GM23248 (cell line): ENCODE measurements around the gene KRT84. TPM values are rescaled to one million over a fixed set of nuclear protein-coding genes. Genes with fewer than 3 reads are reported as not detected.

ENCODE experiments used
- DNase-seq: peaks from one replicate; pipeline ENCODE4 v3.0.0-alpha.2; 2015
- H2AFZ ChIP-seq: fragments of 200-600 bp; sonication (generic); 2 replicates; pipeline ENCODE4 v1.6.1; 2016; ENCODE audit warnings: antibody characterized with exemption
- H3F3A ChIP-seq: fragments of 200-600 bp; sonication (generic); 2 replicates; pipeline ENCODE4 v1.6.1; 2016; ENCODE audit warnings: mild to moderate bottlenecking, antibody characterized with exemption, mixed run types; ENCODE audit not compliant: insufficient read depth
- H3K27ac ChIP-seq: fragments of 200-600 bp; sonication (generic); 2 replicates; pipeline ENCODE4 v1.5.1; 2016; ENCODE audit warnings: mild to moderate bottlenecking
- H3K27me3 ChIP-seq: fragments of 200-600 bp; sonication (generic); replicated peaks from 2 replicates; pipeline ENCODE4 v1.6.1; 2016; ENCODE audit warnings: mild to moderate bottlenecking; ENCODE audit not compliant: insufficient read depth
- H3K36me3 ChIP-seq: fragments of 200-600 bp; sonication (generic); 2 replicates; pipeline ENCODE4 v1.6.1; 2016; ENCODE audit warnings: low read depth, mild to moderate bottlenecking
- H3K4me1 ChIP-seq: fragments of 200-600 bp; sonication (generic); 2 replicates; pipeline ENCODE4 v1.6.1; 2016; ENCODE audit warnings: mild to moderate bottlenecking; ENCODE audit not compliant: insufficient read depth
- H3K4me2 ChIP-seq: fragments of 200-600 bp; sonication (generic); one replicate; pipeline ENCODE4 v1.6.1; 2016; ENCODE audit warnings: mild to moderate bottlenecking; ENCODE audit not compliant: unreplicated experiment
- H3K4me3 ChIP-seq: fragments of 200-600 bp; sonication (generic); 2 replicates; pipeline ENCODE4 v1.5.1; 2016; ENCODE audit warnings: mild to moderate bottlenecking
- H3K79me2 ChIP-seq: fragments of 200-600 bp; sonication (generic); 2 replicates; pipeline ENCODE4 v1.6.1; 2016; ENCODE audit warnings: mild to moderate bottlenecking; ENCODE audit not compliant: insufficient read depth
- H3K9ac ChIP-seq: fragments of 200-600 bp; sonication (generic); 2 replicates; pipeline ENCODE4 v1.6.1; 2016; ENCODE audit warnings: mild to moderate bottlenecking
- H3K9me2 ChIP-seq: fragments of 200-600 bp; sonication (generic); 2 replicates; pipeline ENCODE4 v1.6.1; 2016; ENCODE audit warnings: mixed run types, mild to moderate bottlenecking, moderate library complexity; ENCODE audit not compliant: insufficient read depth
- H3K9me3 ChIP-seq: fragments of 200-600 bp; sonication (generic); one replicate; pipeline ENCODE4 v1.6.1; 2017; ENCODE audit warnings: low read depth
- H4K20me1 ChIP-seq: fragments of 200-600 bp; sonication (generic); 2 replicates; pipeline ENCODE4 v1.6.0; 2016; ENCODE audit not compliant: insufficient read depth
- EZH2 ChIP-seq: fragments of 200-600 bp; sonication (generic); IDR thresholded peaks from 2 replicates; pipeline ENCODE4 v1.6.1; 2018; ENCODE audit warnings: antibody characterized with exemption, mild to moderate bottlenecking; ENCODE audit not compliant: insufficient read depth, poor library complexity, severe bottlenecking
- EZH2phosphoT487 ChIP-seq: fragments of 200-600 bp; sonication (generic); IDR thresholded peaks from 2 replicates; pipeline ENCODE4 v1.6.1; 2018; ENCODE audit warnings: antibody characterized with exemption, moderate library complexity, mild to moderate bottlenecking, low read depth; ENCODE audit not compliant: insufficient read depth
- WGBS, 2 experiments: methylation state at CpG; one replicate each; pipeline ENCODE4 v1.1.6; 2015 to 2017; ENCODE audit warnings: low lambda C conversion rate in 2 of 2, low coverage in 1 of 2; ENCODE audit errors: missing lambda C conversion rate in 2 of 2; 5-methylcytosine and 5-hydroxymethylcytosine counted together
- in situ Hi-C: fragments of 300-500 bp; cut with MboI; formaldehyde crosslinking; loops from 2 replicates; pipeline ENCODE4 v1.15.0; 2020
- polyA plus RNA-seq: library from polyadenylated mRNA; unstranded; fragments of >200 nt; fragmentation: Nextera tagmentation; extraction: Ambion mirVana; gene quantifications from 2 replicates; pipeline ENCODE4 v1.2.1, GENCODE V29; 2016
- total RNA-seq: library from RNA; depleted of rRNA; stranded (reverse); fragments of >200 nt; shearing (Covaris generic); gene quantifications from 2 replicates; pipeline ENCODE4 v1.2.3, GENCODE V29; 2014

KRT84 gene
- total and polyA plus RNA-seq, 2 experiments from 2014 or later: not detected

DNA sequence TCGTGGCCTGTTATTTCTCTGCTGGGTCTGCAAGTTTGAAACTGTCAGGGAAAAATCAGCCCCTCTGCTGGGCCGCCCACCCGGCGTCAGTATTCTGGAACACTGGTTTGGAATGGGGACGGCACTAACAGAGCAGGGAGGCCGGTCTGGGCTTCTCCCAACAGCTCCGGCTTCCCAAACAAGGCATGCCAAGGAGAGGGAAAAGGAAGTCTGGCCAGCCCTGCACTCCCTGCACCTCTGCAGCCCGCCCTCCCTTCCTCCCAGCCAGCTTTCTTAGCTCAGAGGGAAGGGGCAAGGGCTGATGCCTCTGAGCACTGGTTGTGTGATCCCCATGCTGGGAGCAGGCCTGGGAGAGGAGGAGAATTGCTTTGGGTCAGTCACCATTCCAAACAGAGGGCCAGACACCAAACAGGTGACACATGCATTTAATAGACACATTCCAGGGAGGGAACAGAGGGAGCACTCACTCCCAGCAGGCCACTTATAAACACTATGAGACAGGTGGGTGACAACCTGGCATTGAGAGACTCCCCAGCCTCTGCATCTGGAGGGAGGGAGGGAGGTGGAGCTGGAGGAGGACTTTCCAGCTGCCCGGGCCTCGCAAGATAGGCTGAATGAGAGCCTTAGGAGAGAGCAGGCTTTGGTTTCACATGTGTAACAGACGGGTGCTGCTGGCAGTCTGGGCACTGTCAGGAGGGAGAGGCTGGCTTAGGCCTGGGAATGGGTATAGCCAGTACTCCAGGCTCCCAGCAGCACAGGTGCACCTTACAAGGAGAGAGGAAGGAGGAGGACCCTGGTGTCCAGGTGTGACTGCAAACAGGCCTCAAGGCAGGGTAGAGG, 38.4 kb upstream of the KRT84 start:
- no peaks in the 10 kb centered on the region for H3K79me2 ChIP-seq
- in situ Hi-C loops: no loop called here
- H3K9me3 ChIP-seq: no peaks in the 10 kb centered on the region
- H3F3A ChIP-seq: no peaks in the 10 kb centered on the region
- H3K27me3 ChIP-seq: peaks cover 14% of the 10 kb centered on the region; the same call in 1 of the 2 replicates
- H3K27ac ChIP-seq: no peak overlapping the region
- no peak for DNase-seq
- no peak overlapping the region for H2AFZ ChIP-seq
- H4K20me1 ChIP-seq: no peaks in the 10 kb centered on the region
- no peak overlapping the region for H3K9ac ChIP-seq
- no peak for TF ChIP-seq EZH2
- no peak for TF ChIP-seq EZH2phosphoT487
- no peak overlapping the region for H3K4me2 ChIP-seq
- WGBS, 2 experiments: 51 to 53% methylated on average over 11 of the region's 11 CpGs
- H3K9me2 ChIP-seq: no peaks in the 10 kb centered on the region
- no peak overlapping the region for H3K4me3 ChIP-seq
- H3K36me3 ChIP-seq: no peaks in the 10 kb centered on the region
- no peaks in the 10 kb centered on the region for H3K4me1 ChIP-seq

DNA sequence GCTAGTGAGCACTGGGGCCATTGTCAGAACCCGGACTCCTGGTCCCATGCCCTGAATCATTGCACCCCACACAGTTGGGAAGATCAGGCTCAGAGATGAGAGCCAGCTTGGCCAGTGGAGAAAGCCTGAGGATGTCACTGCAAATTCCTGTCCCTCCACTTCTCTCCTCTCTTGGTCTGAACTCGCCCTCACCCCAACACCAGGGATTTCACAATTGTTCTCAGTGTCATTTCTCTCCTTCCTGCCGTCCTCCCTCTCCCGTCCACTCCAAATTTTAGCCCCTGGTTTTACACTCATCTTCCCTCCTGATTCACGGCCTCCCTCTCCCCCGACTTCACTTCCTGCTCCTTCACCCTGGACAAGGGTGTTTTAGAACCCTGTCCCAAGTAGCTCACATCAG, 37.6 kb upstream of the KRT84 start:
- H3K4me1 ChIP-seq: no peaks in the 10 kb centered on the region
- no peaks in the 10 kb centered on the region for H3K36me3 ChIP-seq
- no peak overlapping the region for H3K27ac ChIP-seq
- H3K4me3 ChIP-seq: no peak overlapping the region
- H4K20me1 ChIP-seq: no peaks in the 10 kb centered on the region
- H3K9ac ChIP-seq: no peak overlapping the region
- H3K9me3 ChIP-seq: no peaks in the 10 kb centered on the region
- 0 out of 2 replicates have a peak, but pooled peaks cover 6% of the 10 kb centered on the region for H3K27me3 ChIP-seq
- TF ChIP-seq EZH2phosphoT487: no peak
- no peak for TF ChIP-seq EZH2
- in situ Hi-C loops: no loop called here
- DNase-seq: no peak
- H3K4me2 ChIP-seq: no peak overlapping the region
- no peaks in the 10 kb centered on the region for H3F3A ChIP-seq
- no peak overlapping the region for H2AFZ ChIP-seq
- no peaks in the 10 kb centered on the region for H3K79me2 ChIP-seq
- 71 to 83% methylated on average over 6 of the region's 6 CpGs for WGBS, 2 experiments
- no peaks in the 10 kb centered on the region for H3K9me2 ChIP-seq

DNA sequence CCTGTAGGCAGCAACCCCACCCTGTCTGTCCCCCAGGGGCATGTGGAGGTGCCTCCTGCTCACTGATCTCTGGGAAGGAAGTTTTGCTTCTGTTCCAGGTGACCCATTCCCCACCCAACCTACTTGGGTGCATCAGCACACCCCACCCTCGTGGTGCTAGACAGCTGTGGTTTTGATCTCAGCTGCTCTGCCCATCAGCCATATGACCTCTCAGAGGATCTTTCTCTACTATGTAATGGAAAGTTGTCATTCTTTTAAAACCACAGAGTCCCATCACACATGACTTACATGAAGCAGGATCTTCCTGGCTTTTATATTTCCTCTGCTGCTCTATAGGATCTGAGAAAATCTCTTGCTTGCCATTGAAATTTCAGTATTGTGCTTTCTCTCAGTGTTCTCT, 34.2 kb upstream of the KRT84 start:
- Histone ChIP-seq H3K9ac (no peak overlapping the region), H3K4me1 (no peaks in the 10 kb centered on the region), H3K9me3 (no peaks in the 10 kb centered on the region), H3K9me2 (no peaks in the 10 kb centered on the region), H3K27ac (no peak overlapping the region), H3K79me2 (no peaks in the 10 kb centered on the region), H2AFZ (no peak overlapping the region), H3K27me3 (no peaks in the 10 kb centered on the region), H3K4me2 (no peak overlapping the region), H3F3A (no peaks in the 10 kb centered on the region), H3K4me3 (no peak overlapping the region), H4K20me1 (no peaks in the 10 kb centered on the region), H3K36me3 (no peaks in the 10 kb centered on the region)
- in situ Hi-C loops: no loop called here
- TF ChIP-seq EZH2phosphoT487 (no peak), EZH2 (no peak)
- peak; percentile 45 for DNase-seq
- WGBS, 2 experiments: 27 to 47% methylated on average over 1 of the region's 1 CpG

DNA sequence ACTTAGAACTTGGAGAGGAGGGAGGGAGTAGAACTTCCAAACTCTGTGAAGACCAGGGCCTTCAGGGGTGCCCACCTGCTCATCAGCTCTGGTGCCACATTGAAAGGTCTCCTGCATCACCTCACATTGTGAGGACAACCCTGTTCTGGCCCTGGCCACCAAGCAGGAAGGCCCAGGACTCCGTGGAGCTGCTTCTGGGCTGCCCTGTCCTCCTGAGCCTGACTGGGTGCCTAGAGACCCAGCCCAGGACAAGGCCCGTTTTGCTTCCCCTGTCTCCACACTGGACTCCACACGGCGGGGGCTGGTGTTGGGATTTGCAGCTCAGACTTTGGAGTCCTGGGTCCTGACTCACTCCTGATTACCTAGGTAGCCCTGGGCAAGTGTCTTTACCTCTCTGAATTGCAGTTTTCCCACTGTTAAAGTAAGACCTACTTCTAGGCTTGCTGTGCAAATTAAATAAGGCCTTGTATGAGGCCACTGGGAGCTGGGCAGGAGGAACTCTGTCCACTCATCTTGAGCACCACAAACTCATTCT, 33.2 kb upstream of the KRT84 start:
- H3K27ac ChIP-seq: no peak overlapping the region
- in situ Hi-C loops: no loop called here
- no peaks in the 10 kb centered on the region for H4K20me1 ChIP-seq
- DNase-seq: no peak
- no peak overlapping the region for H3K4me2 ChIP-seq
- H3K4me3 ChIP-seq: no peak overlapping the region
- TF ChIP-seq EZH2phosphoT487 (no peak), EZH2 (no peak)
- no peaks in the 10 kb centered on the region for H3K9me2 ChIP-seq
- H3K27me3 ChIP-seq: no peaks in the 10 kb centered on the region
- no peak overlapping the region for H3K9ac ChIP-seq
- H2AFZ ChIP-seq: no peak overlapping the region
- H3F3A ChIP-seq: no peaks in the 10 kb centered on the region
- H3K9me3 ChIP-seq: no peaks in the 10 kb centered on the region
- no peaks in the 10 kb centered on the region for H3K36me3 ChIP-seq
- no peaks in the 10 kb centered on the region for H3K4me1 ChIP-seq
- 80 to 83% methylated on average over 4 of the region's 4 CpGs for WGBS, 2 experiments
- H3K79me2 ChIP-seq: no peaks in the 10 kb centered on the region
